ENCODE results near the gene CD53.

DNA sequence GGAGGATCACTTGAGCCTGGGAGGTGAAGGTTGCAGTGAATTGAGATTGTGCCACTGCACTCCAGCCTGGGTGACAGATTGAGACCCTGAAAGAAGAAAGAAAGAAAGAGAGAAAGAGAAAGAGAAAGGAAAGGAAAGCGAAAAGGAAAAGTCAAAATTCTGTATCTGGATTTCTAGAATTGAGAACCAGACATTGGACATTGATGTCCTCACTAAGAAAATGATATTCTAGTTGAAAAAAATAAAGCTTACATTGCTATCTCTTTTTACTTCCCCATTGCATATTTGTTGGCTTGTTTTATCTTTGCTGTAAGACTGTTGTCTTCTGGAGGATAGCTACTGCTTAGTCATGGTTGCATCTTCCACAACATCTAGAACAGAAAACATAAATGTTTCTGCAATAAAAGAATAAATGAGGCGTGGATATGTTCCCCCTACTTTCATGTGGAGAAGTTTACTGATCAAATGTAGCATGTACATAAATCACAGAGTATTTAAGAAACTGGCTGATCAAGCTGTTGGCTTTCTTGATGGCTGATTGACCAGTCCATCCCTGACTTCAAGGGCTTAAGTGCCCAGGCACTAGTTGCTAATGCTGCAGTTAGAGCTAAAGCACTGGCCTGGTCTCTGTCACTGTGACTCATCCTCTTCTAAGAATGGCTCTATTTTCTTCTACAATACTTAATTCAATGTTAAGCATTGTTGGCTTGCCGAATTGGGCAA is 17.7 kb downstream of the CD53 start:
- TF ChIP-seq, protein P1, sequence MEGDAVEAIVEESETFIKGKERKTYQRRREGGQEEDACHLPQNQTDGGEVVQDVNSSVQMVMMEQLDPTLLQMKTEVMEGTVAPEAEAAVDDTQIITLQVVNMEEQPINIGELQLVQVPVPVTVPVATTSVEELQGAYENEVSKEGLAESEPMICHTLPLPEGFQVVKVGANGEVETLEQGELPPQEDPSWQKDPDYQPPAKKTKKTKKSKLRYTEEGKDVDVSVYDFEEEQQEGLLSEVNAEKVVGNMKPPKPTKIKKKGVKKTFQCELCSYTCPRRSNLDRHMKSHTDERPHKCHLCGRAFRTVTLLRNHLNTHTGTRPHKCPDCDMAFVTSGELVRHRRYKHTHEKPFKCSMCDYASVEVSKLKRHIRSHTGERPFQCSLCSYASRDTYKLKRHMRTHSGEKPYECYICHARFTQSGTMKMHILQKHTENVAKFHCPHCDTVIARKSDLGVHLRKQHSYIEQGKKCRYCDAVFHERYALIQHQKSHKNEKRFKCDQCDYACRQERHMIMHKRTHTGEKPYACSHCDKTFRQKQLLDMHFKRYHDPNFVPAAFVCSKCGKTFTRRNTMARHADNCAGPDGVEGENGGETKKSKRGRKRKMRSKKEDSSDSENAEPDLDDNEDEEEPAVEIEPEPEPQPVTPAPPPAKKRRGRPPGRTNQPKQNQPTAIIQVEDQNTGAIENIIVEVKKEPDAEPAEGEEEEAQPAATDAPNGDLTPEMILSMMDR (IDR thresholded peaks at IDR 0.05): no peak
- no peak for TF ChIP-seq EZH2 (IDR thresholded peaks at IDR 0.05)
- TF ChIP-seq EZH2phosphoT487 (IDR thresholded peaks at IDR 0.05): no peak
